ENCODE results near the gene MAB21L2.

The MAB21L2 gene

GRCh38 chr4:150570862-150571261 lies 11.1 kb upstream of the MAB21L2 start:
- TF ChIP-seq, protein P1, sequence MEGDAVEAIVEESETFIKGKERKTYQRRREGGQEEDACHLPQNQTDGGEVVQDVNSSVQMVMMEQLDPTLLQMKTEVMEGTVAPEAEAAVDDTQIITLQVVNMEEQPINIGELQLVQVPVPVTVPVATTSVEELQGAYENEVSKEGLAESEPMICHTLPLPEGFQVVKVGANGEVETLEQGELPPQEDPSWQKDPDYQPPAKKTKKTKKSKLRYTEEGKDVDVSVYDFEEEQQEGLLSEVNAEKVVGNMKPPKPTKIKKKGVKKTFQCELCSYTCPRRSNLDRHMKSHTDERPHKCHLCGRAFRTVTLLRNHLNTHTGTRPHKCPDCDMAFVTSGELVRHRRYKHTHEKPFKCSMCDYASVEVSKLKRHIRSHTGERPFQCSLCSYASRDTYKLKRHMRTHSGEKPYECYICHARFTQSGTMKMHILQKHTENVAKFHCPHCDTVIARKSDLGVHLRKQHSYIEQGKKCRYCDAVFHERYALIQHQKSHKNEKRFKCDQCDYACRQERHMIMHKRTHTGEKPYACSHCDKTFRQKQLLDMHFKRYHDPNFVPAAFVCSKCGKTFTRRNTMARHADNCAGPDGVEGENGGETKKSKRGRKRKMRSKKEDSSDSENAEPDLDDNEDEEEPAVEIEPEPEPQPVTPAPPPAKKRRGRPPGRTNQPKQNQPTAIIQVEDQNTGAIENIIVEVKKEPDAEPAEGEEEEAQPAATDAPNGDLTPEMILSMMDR (IDR thresholded peaks at IDR 0.05), result no peak
- Histone ChIP-seq H3K27me3 (no peaks in the 10 kb centered on the region), H3K27ac (no peak overlapping the region), H3K36me3 (no peaks in the 10 kb centered on the region), H3K4me1 (no peaks in the 10 kb centered on the region), H3K4me3 (no peak overlapping the region), H3K9me3 (no peaks in the 10 kb centered on the region)
- DNase-seq, result no peak
- intact Hi-C loops (cut with DNase I; ENCODE audit: low total_unique reads), result no loop called here

GRCh38 chr4:150572704-150573504 lies 9.0 kb upstream of the MAB21L2 start:
- Histone ChIP-seq H3K27me3 (no peaks in the 10 kb centered on the region), H3K4me1 (no peaks in the 10 kb centered on the region), H3K36me3 (no peaks in the 10 kb centered on the region), H3K9me3 (no peaks in the 10 kb centered on the region), H3K27ac (no peak overlapping the region), H3K4me3 (no peak overlapping the region)
- DNase-seq, result no peak
- TF ChIP-seq, protein P1 (IDR thresholded peaks at IDR 0.05), result no peak
- intact Hi-C loops (cut with DNase I; ENCODE audit: low total_unique reads), result no loop called here

GRCh38 chr4:150573534-150573933 lies 8.4 kb upstream of the MAB21L2 start:
- Histone ChIP-seq H3K4me3 (no peak overlapping the region), H3K27ac (no peak overlapping the region), H3K36me3 (no peaks in the 10 kb centered on the region), H3K27me3 (no peaks in the 10 kb centered on the region), H3K4me1 (no peaks in the 10 kb centered on the region), H3K9me3 (no peaks in the 10 kb centered on the region)
- intact Hi-C loops (cut with DNase I; ENCODE audit: low total_unique reads), result no loop called here
- TF ChIP-seq, protein P1 (IDR thresholded peaks at IDR 0.05), result no peak
- DNase-seq, result no peak

GRCh38 chr4:150574678-150575077 lies 7.3 kb upstream of the MAB21L2 start:
- Histone ChIP-seq H3K4me1 (no peaks in the 10 kb centered on the region), H3K27me3 (no peaks in the 10 kb centered on the region), H3K9me3 (no peaks in the 10 kb centered on the region), H3K27ac (no peak overlapping the region), H3K4me3 (no peak overlapping the region), H3K36me3 (no peaks in the 10 kb centered on the region)
- DNase-seq, result no peak
- intact Hi-C loops (cut with DNase I; ENCODE audit: low total_unique reads), result no loop called here
- TF ChIP-seq, protein P1 (IDR thresholded peaks at IDR 0.05), result no peak

DNA sequence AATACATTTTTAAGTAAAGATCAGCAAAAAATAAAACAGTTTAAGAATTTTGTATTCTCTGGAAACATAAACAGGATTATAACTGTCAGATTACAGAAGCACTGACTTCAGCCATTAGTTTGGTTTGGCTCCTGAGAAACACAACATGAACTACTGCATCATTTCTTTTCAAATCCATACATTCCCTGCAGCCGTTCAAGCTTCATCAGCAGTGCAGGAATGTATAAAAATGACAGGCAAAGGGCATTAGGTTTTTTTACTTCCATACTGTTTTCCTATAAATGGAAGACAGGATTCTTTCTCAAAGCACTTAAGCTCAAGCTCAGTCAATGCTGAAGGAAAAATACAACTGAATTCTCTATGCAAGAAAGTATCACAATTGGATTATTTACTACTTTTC lies 4.2 kb upstream of the MAB21L2 start:
- Histone ChIP-seq H3K4me1 (no peaks in the 10 kb centered on the region), H3K9me3 (no peaks in the 10 kb centered on the region), H3K27ac (no peak overlapping the region), H3K4me3 (no peak overlapping the region), H3K27me3 (no peaks in the 10 kb centered on the region), H3K36me3 (no peaks in the 10 kb centered on the region)
- TF ChIP-seq, protein P1 (IDR thresholded peaks at IDR 0.05), result no peak
- intact Hi-C loops (cut with DNase I; ENCODE audit: low total_unique reads), result no loop called here
- DNase-seq, result no peak
